ENCODE data around the gene ATP6V0A4.

GRCh38 chr7:138662076-138662990 is 135.7 kb downstream of the ATP6V0A4 start:
- TF ChIP-seq EZH2 (IDR thresholded peaks at IDR 0.05; ENCODE audit: insufficient read depth, poor library complexity, severe bottlenecking) (no peak), EZH2phosphoT487 (IDR thresholded peaks at IDR 0.05; ENCODE audit: insufficient read depth, low read depth) (no peak)

Measured in GM23248 (cell line).